H9 (cell line): ENCODE results near the gene PNKP. TPM values are rescaled to one million over a fixed set of nuclear protein-coding genes. Genes with fewer than 3 reads are reported as not detected.

Experiments
- DNase-seq: peaks from one replicate; pipeline ENCODE4 v3.0.0-alpha.2; 2017
- H2AFZ ChIP-seq: one replicate; pipeline ENCODE4 v1.6.1; 2013; ENCODE audit warnings: mild to moderate bottlenecking, low read length, control low read depth, moderate library complexity
- H2AK5ac ChIP-seq: 2 replicates; pipeline ENCODE4 v1.6.1; 2013; ENCODE audit warnings: low read length, control low read depth, mixed read lengths; ENCODE audit not compliant: insufficient read length
- H2BK120ac ChIP-seq: one replicate; pipeline ENCODE4 v1.6.1; 2013; ENCODE audit warnings: low read depth, mild to moderate bottlenecking, low read length, control low read depth, inconsistent platforms; ENCODE audit not compliant: poor library complexity, severe bottlenecking
- H2BK12ac ChIP-seq: 2 replicates; pipeline ENCODE4 v1.6.1; 2013; ENCODE audit warnings: low read length, control low read depth, mixed read lengths, low read depth; ENCODE audit not compliant: insufficient read length
- H2BK15ac ChIP-seq: 2 replicates; pipeline ENCODE4 v1.6.1; 2013; ENCODE audit warnings: low read depth, low read length, control low read depth
- H2BK20ac ChIP-seq: one replicate; pipeline ENCODE4 v1.6.1; 2013; ENCODE audit warnings: low read depth, mild to moderate bottlenecking, low read length, control low read depth, inconsistent platforms; ENCODE audit not compliant: poor library complexity, severe bottlenecking
- H2BK5ac ChIP-seq: 2 replicates; pipeline ENCODE4 v1.6.1; 2013; ENCODE audit warnings: low read length, control low read depth, mixed read lengths; ENCODE audit not compliant: insufficient read length
- H3K14ac ChIP-seq: 2 replicates; pipeline ENCODE4 v1.6.1; 2013; ENCODE audit warnings: low read length, control low read depth; ENCODE audit not compliant: insufficient read depth
- H3K18ac ChIP-seq: 2 replicates; pipeline ENCODE4 v1.6.1; 2013; ENCODE audit warnings: low read depth, mild to moderate bottlenecking, mixed read lengths, low read length, control low read depth; ENCODE audit not compliant: insufficient read length
- H3K23ac ChIP-seq: 2 replicates; pipeline ENCODE4 v1.6.1; 2013; ENCODE audit warnings: low read length, control low read depth, mixed read lengths, low read depth; ENCODE audit not compliant: insufficient read length
- H3K23me2 ChIP-seq: 2 replicates; pipeline ENCODE4 v1.6.1; 2013; ENCODE audit warnings: low read depth, mild to moderate bottlenecking, mixed read lengths, low read length, control low read depth; ENCODE audit not compliant: insufficient read length, poor library complexity, severe bottlenecking
- H3K27ac ChIP-seq: 2 replicates; pipeline ENCODE4 v1.5.1; 2013; ENCODE audit warnings: low read length, control low read depth, mixed read lengths, low read depth; ENCODE audit not compliant: insufficient read length
- H3K27me3 ChIP-seq: 2 replicates; pipeline ENCODE4 v1.6.1; 2013; ENCODE audit warnings: low read length, control low read depth, inconsistent platforms; ENCODE audit not compliant: insufficient read depth
- H3K4ac ChIP-seq: 2 replicates; pipeline ENCODE4 v1.6.1; 2013; ENCODE audit warnings: low read depth, mild to moderate bottlenecking, control low read depth, inconsistent platforms, low read length, moderate library complexity
- H3K4me1 ChIP-seq: 2 replicates; pipeline ENCODE4 v1.6.1; 2013; ENCODE audit warnings: low read length, control low read depth, inconsistent platforms; ENCODE audit not compliant: insufficient read depth
- H3K4me2 ChIP-seq: 2 replicates; pipeline ENCODE4 v1.6.1; 2013; ENCODE audit warnings: low read length, control low read depth, mixed read lengths; ENCODE audit not compliant: insufficient read length, insufficient read depth
- H3K56ac ChIP-seq: 2 replicates; pipeline ENCODE4 v1.6.1; 2013; ENCODE audit warnings: low read depth, mild to moderate bottlenecking, mixed read lengths, low read length, control low read depth; ENCODE audit not compliant: insufficient read length
- H3K79me1 ChIP-seq: 2 replicates; pipeline ENCODE4 v1.6.1; 2013; ENCODE audit warnings: low read depth, mild to moderate bottlenecking, moderate library complexity, low read length, control low read depth, inconsistent platforms; ENCODE audit not compliant: insufficient read depth, poor library complexity, severe bottlenecking
- H3K79me2 ChIP-seq: 2 replicates; pipeline ENCODE4 v1.6.1; 2013; ENCODE audit warnings: low read length, control low read depth, inconsistent platforms; ENCODE audit not compliant: insufficient read depth
- H3K9ac ChIP-seq: 2 replicates; pipeline ENCODE4 v1.6.1; 2013; ENCODE audit warnings: low read length, control low read depth, mixed read lengths; ENCODE audit not compliant: insufficient read length; ENCODE audit errors: extremely low read depth
- H3K9me3 ChIP-seq: one replicate; pipeline ENCODE4 v1.6.1; 2013; ENCODE audit warnings: low read depth, low read length, inconsistent platforms; ENCODE audit not compliant: control insufficient read depth
- H3T11ph ChIP-seq: one replicate; pipeline ENCODE4 v1.6.1; 2013; ENCODE audit warnings: mild to moderate bottlenecking, low read length, control low read depth, inconsistent platforms
- H4K20me1 ChIP-seq: one replicate; pipeline ENCODE4 v1.6.1; 2013; ENCODE audit not compliant: control insufficient read depth, insufficient read length, insufficient read depth
- H4K5ac ChIP-seq: 2 replicates; pipeline ENCODE4 v1.6.1; 2013; ENCODE audit warnings: low read depth, mild to moderate bottlenecking, mixed read lengths, low read length, control low read depth; ENCODE audit not compliant: insufficient read length
- H4K8ac ChIP-seq: replicated peaks from 2 replicates; pipeline ENCODE4 v1.6.1; 2013; ENCODE audit warnings: low read length, control low read depth, mixed read lengths, low read depth; ENCODE audit not compliant: insufficient read length
- H4K91ac ChIP-seq: 2 replicates; pipeline ENCODE4 v1.6.1; 2013; ENCODE audit warnings: low read depth, mild to moderate bottlenecking, moderate library complexity, mixed read lengths, low read length, control low read depth; ENCODE audit not compliant: insufficient read length
- H3K27ac Mint-ChIP-seq, 3 experiments: 2 replicates in 2 of 3; 3 replicates in 1 of 3; pipeline ENCODE4 v1.8.0; 2020 to 2021; ENCODE audit warnings: mixed read lengths in 3 of 3, mild to moderate bottlenecking in 1 of 3, moderate library complexity in 1 of 3
- H3K27me3 Mint-ChIP-seq: 2 replicates; pipeline ENCODE4 v1.8.0; 2021; ENCODE audit warnings: low read depth, mild to moderate bottlenecking, moderate library complexity, mixed read lengths
- H3K36me3 Mint-ChIP-seq, 3 experiments: 2 replicates in 2 of 3; 3 replicates in 1 of 3; pipeline ENCODE4 v1.8.0; 2020 to 2021; ENCODE audit warnings: low read depth in 3 of 3, mixed read lengths in 3 of 3; ENCODE audit not compliant: insufficient read depth in 1 of 3
- H3K4me1 Mint-ChIP-seq, 2 experiments: 2 replicates each; pipeline ENCODE4 v1.8.0; 2020; ENCODE audit warnings: mixed read lengths in 2 of 2
- H3K4me3 Mint-ChIP-seq, 2 experiments: 2 replicates in 1 of 2; 3 replicates in 1 of 2; pipeline ENCODE4 v1.8.0; 2020 to 2021; ENCODE audit warnings: mild to moderate bottlenecking in 2 of 2, mixed read lengths in 2 of 2, moderate library complexity in 1 of 2
- H3K9me3 Mint-ChIP-seq, 2 experiments: 2 replicates in 1 of 2; 3 replicates in 1 of 2; pipeline ENCODE4 v1.8.0; 2020; ENCODE audit warnings: mild to moderate bottlenecking in 2 of 2, mixed read lengths in 2 of 2, moderate library complexity in 1 of 2
- CTCF ChIP-seq: fragments of 200-600 bp; sonication (generic); conservative IDR thresholded peaks from 3 replicates; pipeline ENCODE4 v1.8.0; 2021; ENCODE audit warnings: antibody characterized with exemption, mild to moderate bottlenecking
- WGBS: extraction: QIAGEN DNeasy Blood & Tissue Kit; methylation state at CpG from one replicate; pipeline ENCODE4 v1.1.7; 2013; ENCODE audit warnings: missing lambda C conversion rate, low lambda C conversion rate, mixed read lengths; ENCODE audit not compliant: insufficient read length; ENCODE audit errors: extremely low coverage; 5-methylcytosine and 5-hydroxymethylcytosine counted together
- total RNA-seq: library from RNA; stranded (reverse); gene quantifications from 2 replicates; pipeline ENCODE4 v1.2.1, GENCODE V29; 2021

PNKP gene
- total RNA-seq, 1 experiment from 2014 or later, result 157 TPM

DNA sequence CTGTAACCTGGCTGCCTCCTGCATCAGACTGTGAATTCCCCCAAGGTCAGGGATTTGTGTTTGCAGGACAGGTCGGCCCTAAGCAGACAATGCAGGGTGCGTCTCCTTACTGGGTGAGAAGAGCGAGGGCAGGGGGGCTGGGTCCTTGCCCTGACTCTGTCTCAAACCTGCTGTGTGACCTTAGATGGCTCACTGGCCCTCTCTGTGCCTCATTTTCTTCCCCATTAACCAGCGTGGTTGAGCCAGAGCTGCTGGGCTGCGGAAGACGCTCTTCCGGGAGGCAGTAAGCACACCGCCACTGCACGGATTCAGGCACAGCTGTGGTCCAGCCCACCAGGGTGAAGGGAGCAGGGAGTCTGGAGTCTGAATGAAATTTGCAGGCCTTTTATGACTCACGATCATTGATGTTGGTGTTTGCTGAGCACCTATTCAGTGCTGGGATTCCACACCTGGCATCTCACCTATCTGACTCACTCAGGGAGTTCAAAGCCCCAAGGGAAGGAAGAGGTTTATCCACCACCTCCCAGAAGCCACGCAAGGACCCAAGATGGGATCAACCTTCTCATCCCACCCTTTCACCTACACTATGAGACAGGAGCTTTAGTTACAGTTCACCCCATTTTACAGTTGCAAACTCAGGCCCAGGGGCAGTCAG, 7.3 kb upstream of the PNKP start:
- H3K4me1 ChIP-seq, result peaks cover 2% of the 10 kb centered on the region; the same call in 1 of the 2 replicates
- peak overlapping the region in 1 of 2 experiments; percentile 43; a peak in 3 of 5 replicates for H3K4me3 Mint-ChIP-seq
- no peak overlapping the region for H4K8ac ChIP-seq
- H4K5ac ChIP-seq, result no peak overlapping the region
- H3K9me3 ChIP-seq, result no peaks in the 10 kb centered on the region
- no peak overlapping the region for H2AFZ ChIP-seq
- no peaks in the 10 kb centered on the region; the same call in 1 of the 2 replicates for H3K79me2 ChIP-seq
- no peak overlapping the region for H3K56ac ChIP-seq
- peak overlapping the region in 2 of 3 experiments; percentile 45 to 86; a peak in 4 of 7 replicates for H3K27ac Mint-ChIP-seq
- no peaks in the 10 kb centered on the region for H3K79me1 ChIP-seq
- H3K4ac ChIP-seq, result no peak overlapping the region
- no peak overlapping the region for H3K14ac ChIP-seq
- no peaks in the 10 kb centered on the region for H4K20me1 ChIP-seq
- no peak overlapping the region for H3K23ac ChIP-seq
- peaks cover 11 to 22% (median 15%) of the 10 kb centered on the region in 3 experiments for H3K36me3 Mint-ChIP-seq
- peaks cover 17% of the 10 kb centered on the region for H3K23me2 ChIP-seq
- H3T11ph ChIP-seq, result no peak overlapping the region
- H2BK12ac ChIP-seq, result no peak overlapping the region
- H3K27ac ChIP-seq, result no peak overlapping the region
- no peak overlapping the region for H4K91ac ChIP-seq
- peaks cover 23 to 31% of the 10 kb centered on the region in 2 experiments for H3K4me1 Mint-ChIP-seq
- no peak overlapping the region for H2BK5ac ChIP-seq
- H2BK20ac ChIP-seq, result no peak overlapping the region
- H3K27me3 Mint-ChIP-seq, result no peaks in the 10 kb centered on the region
- no CpG with 5 or more reads among the region's 11 CpGs for WGBS
- no peak overlapping the region for H3K4me2 ChIP-seq
- H2BK120ac ChIP-seq, result no peak overlapping the region
- no peaks in the 10 kb centered on the region for H3K9me3 Mint-ChIP-seq
- no peak for TF ChIP-seq CTCF
- H3K9ac ChIP-seq, result no peak overlapping the region
- no peaks in the 10 kb centered on the region for H3K27me3 ChIP-seq
- H2AK5ac ChIP-seq, result no peak overlapping the region
- no peak for DNase-seq
- H3K18ac ChIP-seq, result no peak overlapping the region
- H2BK15ac ChIP-seq, result no peak overlapping the region
